HEK293T (cell line): ENCODE data around the gene CHST3.

Experiments
- ARNT ChIP-seq: fragments of 450-650 bp; IDR thresholded peaks from 2 replicates; pipeline ENCODE4 v1.6.1; 2017; ENCODE audit warnings: mild to moderate bottlenecking
- BHLHE40 ChIP-seq: fragments of 450-650 bp; IDR thresholded peaks from 2 replicates; pipeline ENCODE4 v1.6.1; 2016; ENCODE audit warnings: mild to moderate bottlenecking, moderate library complexity, borderline replicate concordance
- ELF4 ChIP-seq: fragments of 450-650 bp; IDR thresholded peaks from 2 replicates; pipeline ENCODE4 v1.6.1; 2017; ENCODE audit warnings: antibody characterized with exemption
- FOXA1 ChIP-seq: fragments of 450-650 bp; IDR thresholded peaks from 2 replicates; pipeline ENCODE4 v1.6.1; 2016; ENCODE audit warnings: mild to moderate bottlenecking
- FOXK2 ChIP-seq: fragments of 450-650 bp; IDR thresholded peaks from 2 replicates; pipeline ENCODE4 v1.6.1; 2016; ENCODE audit warnings: mild to moderate bottlenecking
- FOXM1 ChIP-seq: fragments of 450-650 bp; IDR thresholded peaks from 2 replicates; pipeline ENCODE4 v1.6.1; 2017; ENCODE audit warnings: mild to moderate bottlenecking, borderline replicate concordance
- L3MBTL2 ChIP-seq: fragments of 450-650 bp; conservative IDR thresholded peaks from 2 replicates; pipeline ENCODE4 v1.6.1; 2016; ENCODE audit warnings: mild to moderate bottlenecking
- NFRKB ChIP-seq: fragments of 450-650 bp; IDR thresholded peaks from 2 replicates; pipeline ENCODE4 v1.6.1; 2016; ENCODE audit warnings: mild to moderate bottlenecking, moderate library complexity
- SP1 ChIP-seq: fragments of 450-650 bp; IDR thresholded peaks from 2 replicates; pipeline ENCODE4 v1.6.1; 2017
- SUZ12 ChIP-seq: fragments of 450-650 bp; IDR thresholded peaks from 2 replicates; pipeline ENCODE4 v1.6.1; 2016; ENCODE audit warnings: mild to moderate bottlenecking
- TARDBP ChIP-seq: fragments of 450-650 bp; IDR thresholded peaks from 2 replicates; pipeline ENCODE4 v1.6.1; 2016
- TF ChIP-seq, protein P1 (sequence below): fragments of 450-650 bp; IDR thresholded peaks from 2 replicates; pipeline ENCODE4 v1.6.1; 2016

DNA sequence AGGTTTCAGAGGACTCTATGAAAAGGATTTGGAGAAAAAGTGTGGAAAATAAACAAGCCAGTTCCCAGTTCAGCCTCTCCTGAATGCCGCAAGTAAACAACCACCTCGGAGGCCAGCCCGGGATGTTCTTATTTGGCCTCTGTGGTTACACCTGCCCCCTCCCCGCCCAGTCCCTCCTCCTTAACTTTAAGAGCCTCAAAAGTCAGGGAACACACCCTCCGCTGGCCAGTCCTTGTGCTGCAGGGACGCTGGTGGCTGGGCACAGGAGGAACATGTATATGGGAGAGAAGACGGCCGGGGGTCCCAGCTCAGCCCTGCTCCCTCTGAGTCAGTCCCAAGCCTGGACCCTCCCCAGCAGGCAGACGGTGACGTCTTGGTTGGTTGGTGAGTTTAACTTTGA lies 6.1 kb downstream of the CHST3 start:
- TF ChIP-seq, protein P1, sequence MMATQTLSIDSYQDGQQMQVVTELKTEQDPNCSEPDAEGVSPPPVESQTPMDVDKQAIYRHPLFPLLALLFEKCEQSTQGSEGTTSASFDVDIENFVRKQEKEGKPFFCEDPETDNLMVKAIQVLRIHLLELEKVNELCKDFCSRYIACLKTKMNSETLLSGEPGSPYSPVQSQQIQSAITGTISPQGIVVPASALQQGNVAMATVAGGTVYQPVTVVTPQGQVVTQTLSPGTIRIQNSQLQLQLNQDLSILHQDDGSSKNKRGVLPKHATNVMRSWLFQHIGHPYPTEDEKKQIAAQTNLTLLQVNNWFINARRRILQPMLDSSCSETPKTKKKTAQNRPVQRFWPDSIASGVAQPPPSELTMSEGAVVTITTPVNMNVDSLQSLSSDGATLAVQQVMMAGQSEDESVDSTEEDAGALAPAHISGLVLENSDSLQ, result no peak
- no peak for TF ChIP-seq NFRKB
- no peak for TF ChIP-seq ELF4
- TF ChIP-seq TARDBP, result no peak
- TF ChIP-seq FOXM1, result no peak
- TF ChIP-seq SP1, result no peak
- no peak for TF ChIP-seq L3MBTL2
- TF ChIP-seq ARNT, result no peak
- no peak for TF ChIP-seq FOXA1
- no peak for TF ChIP-seq BHLHE40
- no peak for TF ChIP-seq SUZ12
- no peak for TF ChIP-seq FOXK2
